IMR-90 (cell line): ENCODE measurements around the gene GPC5. TPM values are rescaled to one million over a fixed set of nuclear protein-coding genes. Genes with fewer than 3 reads are reported as not detected.

ENCODE experiments used
- ATAC-seq: fragments of 200-7000 bp; cut with Tn5 transposase; 2 replicates; pipeline ENCODE4 v1.9.1; 2020; ENCODE audit warnings: low read depth, mild to moderate bottlenecking, moderate library complexity
- BruUV-seq: library from RNA; stranded (reverse); fragments of 400-500 nt; replicated peaks from 2 replicates; lab custom pipeline; 2021; lab: Mats Ljungman, UMichigan
- CTCF ChIA-PET: fragments of 300-600 bp; formaldehyde crosslinking; extraction: SDS; loops from one replicate; lab custom pipeline; 2021; ENCODE audit warnings: antibody characterized with exemption; lab: Yijun Ruan, JAX
- POLR2A ChIA-PET: fragments of 300-600 bp; sonication (Branson Sonifier 250); formaldehyde crosslinking; loops from one replicate; lab custom pipeline; 2022; ENCODE audit warnings: antibody characterized with exemption; ENCODE audit not compliant: unreplicated experiment; lab: Charles Lee
- DNase-seq: peaks from one replicate; pipeline ENCODE4 v3.0.0; 2013
- H2AFZ ChIP-seq: replicated peaks from 2 replicates; pipeline ENCODE3; 2013; ENCODE audit warnings: low read length, mild to moderate bottlenecking; ENCODE audit not compliant: poor library complexity
- H2AK5ac ChIP-seq: 2 replicates; pipeline ENCODE4 v1.6.1; 2013; ENCODE audit warnings: low read depth, low read length, inconsistent platforms
- H2AK9ac ChIP-seq: replicated peaks from 2 replicates; pipeline ENCODE3; 2013; ENCODE audit warnings: mild to moderate bottlenecking, low read depth, low read length, moderate library complexity; ENCODE audit not compliant: poor library complexity
- H2BK120ac ChIP-seq: 2 replicates; pipeline ENCODE4 v1.6.1; 2013; ENCODE audit warnings: low read depth, low read length, inconsistent platforms
- H2BK15ac ChIP-seq: 3 replicates; pipeline ENCODE4 v1.6.1; 2013; ENCODE audit warnings: low read depth, low read length, inconsistent platforms
- H2BK20ac ChIP-seq: 2 replicates; pipeline ENCODE4 v1.6.1; 2013; ENCODE audit warnings: low read depth, mild to moderate bottlenecking, inconsistent platforms, low read length, moderate library complexity
- H2BK5ac ChIP-seq: 2 replicates; pipeline ENCODE4 v1.6.1; 2013; ENCODE audit warnings: mild to moderate bottlenecking, low read depth, low read length, inconsistent platforms; ENCODE audit not compliant: poor library complexity, severe bottlenecking
- H3K14ac ChIP-seq: replicated peaks from 2 replicates; pipeline ENCODE4 v1.6.1; 2013; ENCODE audit warnings: low read depth, low read length, inconsistent platforms
- H3K18ac ChIP-seq: 2 replicates; pipeline ENCODE4 v1.6.1; 2013; ENCODE audit warnings: low read depth, low read length, control low read depth
- H3K23ac ChIP-seq: 2 replicates; pipeline ENCODE4 v1.6.1; 2013; ENCODE audit warnings: low read depth, low read length, inconsistent platforms
- H3K27ac ChIP-seq: 2 replicates; pipeline ENCODE4 v1.5.1; 2013; ENCODE audit warnings: mild to moderate bottlenecking, control low read depth, low read length; ENCODE audit not compliant: insufficient read depth
- H3K27me3 ChIP-seq: 2 replicates; pipeline ENCODE4 v1.6.1; 2013; ENCODE audit warnings: low read length; ENCODE audit not compliant: control insufficient read depth, insufficient read depth
- H3K36me3 ChIP-seq: 2 replicates; pipeline ENCODE4 v1.6.1; 2013; ENCODE audit warnings: low read length, mixed read lengths; ENCODE audit not compliant: control insufficient read depth, insufficient read depth
- H3K4ac ChIP-seq: 2 replicates; pipeline ENCODE4 v1.6.1; 2013; ENCODE audit warnings: low read depth, low read length, inconsistent platforms
- H3K4me1 ChIP-seq: 2 replicates; pipeline ENCODE4 v1.6.1; 2013; ENCODE audit warnings: low read length, mixed read lengths; ENCODE audit not compliant: control insufficient read depth, insufficient read depth
- H3K4me2 ChIP-seq: 2 replicates; pipeline ENCODE4 v1.6.1; 2013; ENCODE audit warnings: low read depth, mild to moderate bottlenecking, control low read depth, low read length, moderate library complexity
- H3K4me3 ChIP-seq: 2 replicates; pipeline ENCODE4 v1.5.1; 2013; ENCODE audit warnings: low read depth, mild to moderate bottlenecking, control low read depth, low read length, moderate library complexity; ENCODE audit not compliant: insufficient read depth
- H3K56ac ChIP-seq: 2 replicates; pipeline ENCODE4 v1.6.1; 2013; ENCODE audit warnings: low read length, inconsistent platforms; ENCODE audit not compliant: insufficient read depth; ENCODE audit errors: extremely low read depth
- H3K79me1 ChIP-seq, 2 experiments: 2 replicates each; pipeline ENCODE4 v1.6.1; 2013; ENCODE audit warnings: low read length in 2 of 2, inconsistent platforms in 1 of 2, low read depth in 1 of 2
- H3K9ac ChIP-seq: 2 replicates; pipeline ENCODE4 v1.6.1; 2013; ENCODE audit warnings: low read depth, low read length, control low read depth
- H3K9me1 ChIP-seq: 2 replicates; pipeline ENCODE4 v1.6.1; 2013; ENCODE audit warnings: low read length, inconsistent platforms; ENCODE audit not compliant: insufficient read depth
- H3K9me3 ChIP-seq: 2 replicates; pipeline ENCODE4 v1.6.1; 2013; ENCODE audit warnings: low read length; ENCODE audit not compliant: control insufficient read depth, insufficient read depth
- H4K20me1 ChIP-seq: 2 replicates; pipeline ENCODE4 v1.6.1; 2013; ENCODE audit warnings: low read length, inconsistent platforms; ENCODE audit not compliant: insufficient read depth
- H4K5ac ChIP-seq: 2 replicates; pipeline ENCODE4 v1.6.1; 2013; ENCODE audit warnings: mild to moderate bottlenecking, low read depth, low read length, control low read depth
- H4K8ac ChIP-seq, 2 experiments: 2 replicates each; pipeline ENCODE4 v1.6.1; 2013; ENCODE audit warnings: low read depth in 2 of 2, low read length in 2 of 2, control low read depth in 1 of 2, inconsistent platforms in 1 of 2
- H4K91ac ChIP-seq: 2 replicates; pipeline ENCODE4 v1.6.1; 2013; ENCODE audit warnings: low read depth, low read length, inconsistent platforms; ENCODE audit not compliant: insufficient read depth
- BHLHE40 ChIP-seq: fragments of 150-350 bp; IDR thresholded peaks from 2 replicates; pipeline ENCODE4 v1.6.1; 2016; ENCODE audit warnings: mild to moderate bottlenecking, low read depth, low read length
- CEBPB ChIP-seq: IDR thresholded peaks from 2 replicates; pipeline ENCODE4 v1.6.1; 2012; ENCODE audit warnings: low read depth, low read length, improper control_type of control experiment
- CHD1 ChIP-seq: IDR thresholded peaks from 2 replicates; pipeline ENCODE4 v1.6.1; 2012; ENCODE audit warnings: low read depth, low read length, improper control_type of control experiment
- FOS ChIP-seq: fragments of 150-350 bp; IDR thresholded peaks from 2 replicates; pipeline ENCODE4 v1.6.1; 2016; ENCODE audit warnings: low read depth, low read length
- MAFK ChIP-seq: IDR thresholded peaks from 2 replicates; pipeline ENCODE4 v1.6.1; 2012; ENCODE audit warnings: low read depth, low read length, improper control_type of control experiment
- MAZ ChIP-seq: IDR thresholded peaks from 2 replicates; pipeline ENCODE4 v1.6.1; 2012; ENCODE audit warnings: low read depth, mild to moderate bottlenecking, low read length, improper control_type of control experiment, moderate library complexity, borderline replicate concordance
- MXI1 ChIP-seq: IDR thresholded peaks from 2 replicates; pipeline ENCODE4 v1.6.1; 2012; ENCODE audit warnings: low read depth, mild to moderate bottlenecking, low read length, moderate library complexity, borderline replicate concordance
- NFE2L2 ChIP-seq: fragments of 150-350 bp; IDR thresholded peaks from 2 replicates; pipeline ENCODE4 v1.6.1; 2016; ENCODE audit warnings: low read depth, mild to moderate bottlenecking, low read length
- POLR2A ChIP-seq: IDR thresholded peaks from 2 replicates; pipeline ENCODE4 v1.6.1; 2012; ENCODE audit warnings: mild to moderate bottlenecking, low read depth, low read length
- RAD21 ChIP-seq: IDR thresholded peaks from 2 replicates; pipeline ENCODE4 v1.6.1; 2012; ENCODE audit warnings: low read length, improper control_type of control experiment
- RCOR1 ChIP-seq: IDR thresholded peaks from 2 replicates; pipeline ENCODE4 v1.6.1; 2012; ENCODE audit warnings: mild to moderate bottlenecking, low read length, improper control_type of control experiment; ENCODE audit not compliant: insufficient replicate concordance
- RFX5 ChIP-seq: IDR thresholded peaks from 2 replicates; pipeline ENCODE4 v1.8.0; 2012; ENCODE audit warnings: low read depth, mild to moderate bottlenecking, low read length, moderate library complexity
- SMC3 ChIP-seq: fragments of 150-350 bp; IDR thresholded peaks from 2 replicates; pipeline ENCODE4 v1.6.1; 2016; ENCODE audit warnings: low read depth, mild to moderate bottlenecking, antibody characterized with exemption, low read length, moderate library complexity
- WGBS, 2 experiments: methylation state at CpG; one replicate each; pipeline versions ENCODE4 v1.1.5 to v1.1.7; 2013; ENCODE audit warnings: missing lambda C conversion rate in 2 of 2; ENCODE audit not compliant: insufficient read length in 1 of 2; ENCODE audit errors: extremely low coverage in 2 of 2; 5-methylcytosine and 5-hydroxymethylcytosine counted together
- dilution Hi-C: fragments of 300-500 bp; cut with HindIII; formaldehyde crosslinking; loops from one replicate; pipeline ENCODE4 v1.14.3; 2018; ENCODE audit warnings: low sequenced_read_pairs; ENCODE audit not compliant: unreplicated experiment
- in situ Hi-C: fragments of 300-500 bp; cut with MboI; formaldehyde crosslinking; loops from 3 replicates; pipeline ENCODE4 v1.14.3; 2019; ENCODE audit warnings: low sequenced_read_pairs, inconsistent platforms, mixed read lengths
- intact Hi-C: fragments of 100-400 bp; cut with micrococcal nuclease; formaldehyde crosslinking; loops from 2 replicates; pipeline ENCODE4 v1.10.0; 2022
- polyA plus RNA-seq, 3 experiments: library from polyadenylated mRNA; depleted of rRNA; stranded (reverse); fragments of >200 nt; gene quantifications; 2 replicates each; pipeline ENCODE4 v1.2.3, GENCODE V29; 2012; ENCODE audit warnings: low replicate concordance in 1 of 3
- total RNA-seq: library from RNA; depleted of rRNA; stranded (reverse); fragments of >200 nt; gene quantifications from 2 replicates; pipeline ENCODE4 v1.2.3, GENCODE V29; 2012
- TF ChIP-seq, protein P1 (sequence below): fragments of 150-350 bp; IDR thresholded peaks from 2 replicates; pipeline ENCODE4 v1.6.1; 2016; ENCODE audit warnings: low read depth, mild to moderate bottlenecking, low read length, moderate library complexity, borderline replicate concordance
- TF ChIP-seq, protein P2 (sequence below): fragments of 150-350 bp; IDR thresholded peaks from 2 replicates; pipeline ENCODE4 v1.6.1; 2017; ENCODE audit warnings: mild to moderate bottlenecking, antibody characterized with exemption, low read length, low read depth
- TF ChIP-seq, protein P3 (sequence below): conservative IDR thresholded peaks from 2 replicates; pipeline ENCODE4 v1.5.1; 2012; ENCODE audit warnings: mild to moderate bottlenecking, low read depth, low read length, improper control_type of control experiment

The GPC5 gene
- total and polyA plus RNA-seq, 2 of the 4 experiments (the other 2 are of a cell fraction): 0.94 to 1.8 TPM

DNA sequence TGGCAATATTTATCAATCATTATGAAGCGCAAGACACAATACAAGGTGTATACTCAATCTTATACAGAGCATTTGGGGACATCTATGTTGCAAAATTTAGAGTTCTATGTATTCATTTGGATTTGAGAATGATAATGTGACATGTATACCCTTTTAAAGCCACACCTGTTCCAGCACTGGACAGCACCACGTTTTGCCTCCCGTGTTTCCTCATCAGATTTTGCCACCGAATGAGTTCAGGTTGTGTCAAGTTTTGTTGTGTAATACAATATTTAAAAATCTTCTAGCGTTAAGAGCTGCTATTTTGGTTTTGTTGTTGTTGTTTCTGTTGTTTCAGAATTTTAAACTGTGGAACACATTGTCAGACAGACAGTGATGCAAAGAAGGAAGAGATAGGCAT, 1259.9 kb downstream of the GPC5 start:
- Histone ChIP-seq H2BK15ac (no peak overlapping the region), H3K36me3 (no peaks in the 10 kb centered on the region), H2BK5ac (no peak overlapping the region), H3K4me1 (no peaks in the 10 kb centered on the region), H4K8ac (no peak overlapping the region), H4K5ac (no peak overlapping the region), H3K27ac (no peak overlapping the region), H3K79me1 (no peaks in the 10 kb centered on the region), H2AK9ac (no peak overlapping the region), H2BK120ac (no peak overlapping the region), H3K4ac (no peak overlapping the region), H3K23ac (no peak overlapping the region), H3K18ac (no peak overlapping the region), H3K9ac (no peak overlapping the region), H4K91ac (no peak overlapping the region), H2AFZ (no peak overlapping the region), H3K9me3 (no peaks in the 10 kb centered on the region), H2AK5ac (no peak overlapping the region), H3K27me3 (no peaks in the 10 kb centered on the region), H3K4me3 (no peak overlapping the region), H3K14ac (no peak overlapping the region), H3K9me1 (no peaks in the 10 kb centered on the region), H4K20me1 (no peaks in the 10 kb centered on the region), H3K56ac (no peak overlapping the region), H3K4me2 (no peak overlapping the region), H2BK20ac (no peak overlapping the region)
- TF ChIP-seq MAFK (no peak), CEBPB (no peak), SMC3 (no peak), MXI1 (no peak), MAZ (no peak), NFE2L2 (no peak), CHD1 (no peak), RCOR1 (no peak), BHLHE40 (no peak), FOS (no peak), RFX5 (no peak), RAD21 (no peak), POLR2A (no peak)
- TF ChIP-seq, protein P1, sequence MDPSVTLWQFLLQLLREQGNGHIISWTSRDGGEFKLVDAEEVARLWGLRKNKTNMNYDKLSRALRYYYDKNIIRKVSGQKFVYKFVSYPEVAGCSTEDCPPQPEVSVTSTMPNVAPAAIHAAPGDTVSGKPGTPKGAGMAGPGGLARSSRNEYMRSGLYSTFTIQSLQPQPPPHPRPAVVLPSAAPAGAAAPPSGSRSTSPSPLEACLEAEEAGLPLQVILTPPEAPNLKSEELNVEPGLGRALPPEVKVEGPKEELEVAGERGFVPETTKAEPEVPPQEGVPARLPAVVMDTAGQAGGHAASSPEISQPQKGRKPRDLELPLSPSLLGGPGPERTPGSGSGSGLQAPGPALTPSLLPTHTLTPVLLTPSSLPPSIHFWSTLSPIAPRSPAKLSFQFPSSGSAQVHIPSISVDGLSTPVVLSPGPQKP: no peak
- TF ChIP-seq, protein P2, sequence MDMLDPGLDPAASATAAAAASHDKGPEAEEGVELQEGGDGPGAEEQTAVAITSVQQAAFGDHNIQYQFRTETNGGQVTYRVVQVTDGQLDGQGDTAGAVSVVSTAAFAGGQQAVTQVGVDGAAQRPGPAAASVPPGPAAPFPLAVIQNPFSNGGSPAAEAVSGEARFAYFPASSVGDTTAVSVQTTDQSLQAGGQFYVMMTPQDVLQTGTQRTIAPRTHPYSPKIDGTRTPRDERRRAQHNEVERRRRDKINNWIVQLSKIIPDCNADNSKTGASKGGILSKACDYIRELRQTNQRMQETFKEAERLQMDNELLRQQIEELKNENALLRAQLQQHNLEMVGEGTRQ: no peak
- TF ChIP-seq, protein P3, sequence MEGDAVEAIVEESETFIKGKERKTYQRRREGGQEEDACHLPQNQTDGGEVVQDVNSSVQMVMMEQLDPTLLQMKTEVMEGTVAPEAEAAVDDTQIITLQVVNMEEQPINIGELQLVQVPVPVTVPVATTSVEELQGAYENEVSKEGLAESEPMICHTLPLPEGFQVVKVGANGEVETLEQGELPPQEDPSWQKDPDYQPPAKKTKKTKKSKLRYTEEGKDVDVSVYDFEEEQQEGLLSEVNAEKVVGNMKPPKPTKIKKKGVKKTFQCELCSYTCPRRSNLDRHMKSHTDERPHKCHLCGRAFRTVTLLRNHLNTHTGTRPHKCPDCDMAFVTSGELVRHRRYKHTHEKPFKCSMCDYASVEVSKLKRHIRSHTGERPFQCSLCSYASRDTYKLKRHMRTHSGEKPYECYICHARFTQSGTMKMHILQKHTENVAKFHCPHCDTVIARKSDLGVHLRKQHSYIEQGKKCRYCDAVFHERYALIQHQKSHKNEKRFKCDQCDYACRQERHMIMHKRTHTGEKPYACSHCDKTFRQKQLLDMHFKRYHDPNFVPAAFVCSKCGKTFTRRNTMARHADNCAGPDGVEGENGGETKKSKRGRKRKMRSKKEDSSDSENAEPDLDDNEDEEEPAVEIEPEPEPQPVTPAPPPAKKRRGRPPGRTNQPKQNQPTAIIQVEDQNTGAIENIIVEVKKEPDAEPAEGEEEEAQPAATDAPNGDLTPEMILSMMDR: no peak
- dilution Hi-C loops: no loop called here
- in situ Hi-C loops: no loop called here
- WGBS, 2 experiments: no CpG with 5 or more reads among the region's 5 CpGs
- no TSS peak for BruUV-seq
- intact Hi-C loops: no loop called here
- ATAC-seq (no peak), DNase-seq (no peak)
- CTCF ChIA-PET: no interaction called here
- POLR2A ChIA-PET: no interaction called here
